B cell (primary cell): ENCODE data around the gene UGT1A6. TPM values are rescaled to one million over a fixed set of nuclear protein-coding genes. Genes with fewer than 3 reads are reported as not detected.
A peak's percentile ranks its signal among the peaks of the same experiment; 100 is the strongest.

Experiments used
- ATAC-seq: fragments of 200-7000 bp; cut with Tn5 transposase; one replicate; pipeline ENCODE4 v1.10.0; 2021; ENCODE audit warnings: low read depth, mild to moderate bottlenecking, moderate number of reproducible peaks, moderate library complexity
- CTCF ChIA-PET: fragments of 350-600 bp; sonication (Branson Sonifier 250); formaldehyde crosslinking; loops from one replicate; lab custom pipeline; 2021; ENCODE audit warnings: antibody characterized with exemption, inconsistent platforms; lab: Charles Lee
- POLR2A ChIA-PET: fragments of 350-600 bp; sonication (Branson Sonifier 250); formaldehyde crosslinking; loops from one replicate; lab custom pipeline; 2021; ENCODE audit warnings: antibody characterized with exemption; lab: Charles Lee
- DNase-seq: peaks from one replicate; pipeline ENCODE4 v3.0.0; 2013
- H2AFZ ChIP-seq: 2 replicates; pipeline ENCODE4 v1.6.1; 2012; ENCODE audit warnings: mild to moderate bottlenecking, low read depth, low read length; ENCODE audit not compliant: insufficient read depth, poor library complexity, severe bottlenecking
- H3K27ac ChIP-seq, 2 donors: 1 replicate in 1 of 2; 2 replicates in 1 of 2; pipeline ENCODE4 v1.5.1; 2012 to 2013; ENCODE audit warnings: low read length in 2 of 2, mild to moderate bottlenecking in 2 of 2, moderate library complexity in 1 of 2
- H3K27me3 ChIP-seq, 4 experiments: fragments of 200-600 bp in 1 of 4; sonication (generic) in 1 of 4; replicated peaks in 1 of 4; 1 replicate in 2 of 4; 2 replicates in 2 of 4; pipeline versions ENCODE4 v1.6.1 to v1.7.0; 2013 to 2016; ENCODE audit warnings: low read length in 3 of 4, mild to moderate bottlenecking in 2 of 4, mixed read lengths in 1 of 4, moderate library complexity in 1 of 4; ENCODE audit not compliant: insufficient read depth in 4 of 4, control insufficient read depth in 3 of 4; ENCODE audit errors: control extremely low read depth in 1 of 4
- H3K36me3 ChIP-seq, 2 experiments: replicated peaks in 1 of 2; 1 replicate in 1 of 2; 2 replicates in 1 of 2; pipeline versions ENCODE4 v1.6.1 to v1.7.1; 2013; ENCODE audit warnings: low read length in 1 of 2; ENCODE audit not compliant: insufficient read depth in 2 of 2, control insufficient read depth in 1 of 2; ENCODE audit errors: control extremely low read depth in 1 of 2, extremely low read depth in 1 of 2
- H3K4me1 ChIP-seq, 2 donors: fragments of 200-600 bp in 1 of 2; sonication (generic) in 1 of 2; 1 replicate in 1 of 2; 2 replicates in 1 of 2; pipeline versions ENCODE4 v1.5.1 to v1.6.1; 2013 to 2017; ENCODE audit warnings: low read length in 2 of 2; ENCODE audit not compliant: control insufficient read depth in 2 of 2, insufficient read depth in 2 of 2
- H3K4me2 ChIP-seq: replicated peaks from 2 replicates; pipeline ENCODE3; 2012; ENCODE audit warnings: mild to moderate bottlenecking, low read depth, low read length; ENCODE audit not compliant: poor library complexity, severe bottlenecking
- H3K4me3 ChIP-seq, 5 experiments: fragments of 200-600 bp in 1 of 5; sonication (generic) in 1 of 5; 1 replicate in 3 of 5; 2 replicates in 2 of 5; pipeline versions ENCODE4 v1.5.1 to v1.7.0; 2011 to 2016; ENCODE audit warnings: low read length in 4 of 5, mild to moderate bottlenecking in 4 of 5, low read depth in 2 of 5, control low read depth in 1 of 5, moderate library complexity in 1 of 5; ENCODE audit not compliant: insufficient read depth in 1 of 5; ENCODE audit errors: control extremely low read depth in 1 of 5, extremely low read depth in 1 of 5
- H3K79me2 ChIP-seq: fragments of 200-600 bp; sonication (generic); one replicate; pipeline ENCODE4 v1.6.0; 2016; ENCODE audit warnings: low read length; ENCODE audit not compliant: control insufficient read depth, insufficient read depth
- H3K9ac ChIP-seq: fragments of 200-600 bp; sonication (generic); 2 replicates; pipeline ENCODE4 v1.6.1; 2017; ENCODE audit warnings: mild to moderate bottlenecking, low read length, moderate library complexity
- H3K9me3 ChIP-seq, 3 donors: one replicate each; pipeline versions ENCODE4 v1.6.1 to v1.7.1; 2013; ENCODE audit warnings: low read length in 2 of 3; ENCODE audit not compliant: control insufficient read depth in 2 of 3, insufficient read depth in 1 of 3; ENCODE audit errors: control extremely low read depth in 1 of 3
- H4K20me1 ChIP-seq: 2 replicates; pipeline ENCODE4 v1.6.0; 2012; ENCODE audit warnings: mild to moderate bottlenecking, low read length; ENCODE audit not compliant: insufficient read depth, control insufficient read depth, poor library complexity, severe bottlenecking
- H3K27ac Mint-ChIP-seq: one replicate; pipeline ENCODE4 v1.8.0; 2021; ENCODE audit warnings: mixed read lengths
- H3K27me3 Mint-ChIP-seq: one replicate; pipeline ENCODE4 v1.8.0; 2021; ENCODE audit warnings: mixed read lengths
- H3K4me1 Mint-ChIP-seq: one replicate; pipeline ENCODE4 v1.8.0; 2021; ENCODE audit warnings: mixed read lengths
- H3K4me3 Mint-ChIP-seq: one replicate; pipeline ENCODE4 v1.8.0; 2021; ENCODE audit warnings: mixed read lengths
- H3K9me3 Mint-ChIP-seq: one replicate; pipeline ENCODE4 v1.8.0; 2022; ENCODE audit warnings: mixed read lengths; ENCODE audit not compliant: insufficient read depth
- EZH2 ChIP-seq: IDR thresholded peaks from 2 replicates; pipeline ENCODE4 v1.6.1; 2012; ENCODE audit warnings: borderline replicate concordance, low read depth, mild to moderate bottlenecking, moderate library complexity, low read length; ENCODE audit not compliant: insufficient read depth, poor library complexity, severe bottlenecking
- WGBS: methylation state at CpG from one replicate; pipeline ENCODE4 v1.1.5; 2013; ENCODE audit warnings: missing lambda C conversion rate; ENCODE audit not compliant: insufficient coverage; 5-methylcytosine and 5-hydroxymethylcytosine counted together
- intact Hi-C: fragments of 100-400 bp; cut with micrococcal nuclease; formaldehyde crosslinking; loops from one replicate; pipeline ENCODE4 v1.10.0; 2022
- polyA plus RNA-seq: library from polyadenylated mRNA; depleted of rRNA; stranded (reverse); fragments of >200 nt; gene quantifications from 2 replicates; pipeline ENCODE4 v1.2.3, GENCODE V29; 2012
- total RNA-seq, 2 donors: library from RNA; stranded (reverse); fragments of 120-200 nt in 1 of 2; gene quantifications; 1 replicate in 1 of 2; 2 replicates in 1 of 2; pipeline versions ENCODE4 v1.2.3 to v1.2.4, GENCODE V29; 2013 to 2022
- TF ChIP-seq, protein P1 (sequence below): fragments of 200-600 bp; IDR thresholded peaks from one replicate; pipeline ENCODE4 v1.8.0; 2022; ENCODE audit warnings: antibody characterized with exemption, mild to moderate bottlenecking

UGT1A6 gene
- total and polyA plus RNA-seq, 2 donors (not counting 1 experiment from before 2014, with no cell fraction given), result not detected

DNA sequence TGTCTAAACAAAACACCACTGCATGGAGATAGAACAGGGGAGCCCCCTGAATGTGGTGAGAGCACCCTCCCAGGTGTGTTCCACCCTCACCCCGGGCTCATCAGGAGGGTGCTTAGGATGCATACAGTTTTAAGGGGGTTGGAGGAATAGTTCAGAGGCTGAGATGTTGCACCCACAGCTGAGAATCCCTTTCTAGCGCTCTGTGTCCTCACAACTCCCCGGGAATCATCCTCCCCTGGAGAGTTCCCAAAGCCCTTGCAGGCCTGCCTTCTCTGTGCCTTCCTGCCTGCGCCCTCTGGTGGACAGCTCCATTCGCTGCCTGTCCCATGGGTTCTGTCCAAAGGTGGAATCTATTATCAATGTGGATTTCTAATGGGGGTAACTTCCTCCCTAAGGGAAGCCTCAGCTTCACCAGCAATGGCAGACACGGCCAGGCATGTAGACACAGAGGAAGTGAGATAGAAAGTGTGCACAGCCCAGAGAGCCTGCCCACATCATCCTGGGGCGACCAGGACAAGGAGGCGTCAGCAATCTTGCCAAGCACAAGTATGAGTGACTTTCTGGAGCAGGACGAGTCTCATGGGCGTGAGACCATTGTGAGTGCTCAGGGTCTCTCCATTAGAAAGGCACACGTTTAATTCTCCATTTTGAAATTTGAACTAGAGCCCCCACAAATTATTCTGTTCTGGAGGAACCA lies 18.8 kb downstream of the UGT1A6 start:
- Mint-ChIP-seq H3K4me3 (no peak overlapping the region), H3K27ac (no peak overlapping the region), H3K4me1 (peaks cover 3% of the 10 kb centered on the region), H3K27me3 (peaks cover 29% of the 10 kb centered on the region), H3K9me3 (no peaks in the 10 kb centered on the region)
- Histone ChIP-seq H3K4me2 (no peak overlapping the region), H3K9me3 (no peaks in the 10 kb centered on the region), H3K36me3 (no peaks in the 10 kb centered on the region), H3K4me3 (no peak overlapping the region), H3K4me1 (no peaks in the 10 kb centered on the region), H3K9ac (no peak overlapping the region), H2AFZ (no peak overlapping the region), H3K27me3 (peaks cover 0 to 2% (median 0%) of the 10 kb centered on the region in 4 experiments), H3K79me2 (no peaks in the 10 kb centered on the region), H3K27ac (no peak overlapping the region), H4K20me1 (no peaks in the 10 kb centered on the region)
- ATAC-seq (peak; percentile 78), DNase-seq (peak; percentile 74)
- no peak for TF ChIP-seq EZH2
- TF ChIP-seq, protein P1, sequence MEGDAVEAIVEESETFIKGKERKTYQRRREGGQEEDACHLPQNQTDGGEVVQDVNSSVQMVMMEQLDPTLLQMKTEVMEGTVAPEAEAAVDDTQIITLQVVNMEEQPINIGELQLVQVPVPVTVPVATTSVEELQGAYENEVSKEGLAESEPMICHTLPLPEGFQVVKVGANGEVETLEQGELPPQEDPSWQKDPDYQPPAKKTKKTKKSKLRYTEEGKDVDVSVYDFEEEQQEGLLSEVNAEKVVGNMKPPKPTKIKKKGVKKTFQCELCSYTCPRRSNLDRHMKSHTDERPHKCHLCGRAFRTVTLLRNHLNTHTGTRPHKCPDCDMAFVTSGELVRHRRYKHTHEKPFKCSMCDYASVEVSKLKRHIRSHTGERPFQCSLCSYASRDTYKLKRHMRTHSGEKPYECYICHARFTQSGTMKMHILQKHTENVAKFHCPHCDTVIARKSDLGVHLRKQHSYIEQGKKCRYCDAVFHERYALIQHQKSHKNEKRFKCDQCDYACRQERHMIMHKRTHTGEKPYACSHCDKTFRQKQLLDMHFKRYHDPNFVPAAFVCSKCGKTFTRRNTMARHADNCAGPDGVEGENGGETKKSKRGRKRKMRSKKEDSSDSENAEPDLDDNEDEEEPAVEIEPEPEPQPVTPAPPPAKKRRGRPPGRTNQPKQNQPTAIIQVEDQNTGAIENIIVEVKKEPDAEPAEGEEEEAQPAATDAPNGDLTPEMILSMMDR, result peak; percentile 88
- POLR2A ChIA-PET, result interaction anchor here (1.1 kb wide), 1 partner anchor 307 kb away, joined by 3 read pairs; no protein-coding TSS in a partner anchor
- WGBS, result 51% methylated on average over 7 of the region's 11 CpGs
- intact Hi-C loops, result loop anchor here (1.0 kb wide), 1 partner anchor 230 kb away; no protein-coding TSS in a partner anchor
- CTCF ChIA-PET, result interaction anchor here (0.9 to 2.5 kb wide), 10 partner anchors 10 to 722 kb away, joined by 3 to 9 read pairs (median 5); no protein-coding TSS in a partner anchor
